Esophagus squamous epithelium (tissue), 4 donors: ENCODE measurements around the gene USB1.

ENCODE experiments used
- POLR2A ChIP-seq, 4 donors: fragments of 450-650 bp; IDR thresholded peaks; one replicate each; pipeline ENCODE4 v1.6.1; 2017; ENCODE audit warnings: antibody characterized with exemption in 4 of 4, mild to moderate bottlenecking in 4 of 4, moderate library complexity in 3 of 4
- TF ChIP-seq, protein P1 (sequence below), 6 experiments: fragments of 450-650 bp in 4 of 6; fragments of 200-600 bp in 2 of 6; sonication (generic) in 2 of 6; IDR thresholded peaks; one replicate each; pipeline ENCODE4 v1.5.1; 2016 to 2019; ENCODE audit warnings: antibody characterized with exemption in 6 of 6, mild to moderate bottlenecking in 4 of 6, moderate library complexity in 4 of 6

- no peak for TF ChIP-seq POLR2A (IDR thresholded peaks at IDR 0.05)
- TF ChIP-seq, protein P1, sequence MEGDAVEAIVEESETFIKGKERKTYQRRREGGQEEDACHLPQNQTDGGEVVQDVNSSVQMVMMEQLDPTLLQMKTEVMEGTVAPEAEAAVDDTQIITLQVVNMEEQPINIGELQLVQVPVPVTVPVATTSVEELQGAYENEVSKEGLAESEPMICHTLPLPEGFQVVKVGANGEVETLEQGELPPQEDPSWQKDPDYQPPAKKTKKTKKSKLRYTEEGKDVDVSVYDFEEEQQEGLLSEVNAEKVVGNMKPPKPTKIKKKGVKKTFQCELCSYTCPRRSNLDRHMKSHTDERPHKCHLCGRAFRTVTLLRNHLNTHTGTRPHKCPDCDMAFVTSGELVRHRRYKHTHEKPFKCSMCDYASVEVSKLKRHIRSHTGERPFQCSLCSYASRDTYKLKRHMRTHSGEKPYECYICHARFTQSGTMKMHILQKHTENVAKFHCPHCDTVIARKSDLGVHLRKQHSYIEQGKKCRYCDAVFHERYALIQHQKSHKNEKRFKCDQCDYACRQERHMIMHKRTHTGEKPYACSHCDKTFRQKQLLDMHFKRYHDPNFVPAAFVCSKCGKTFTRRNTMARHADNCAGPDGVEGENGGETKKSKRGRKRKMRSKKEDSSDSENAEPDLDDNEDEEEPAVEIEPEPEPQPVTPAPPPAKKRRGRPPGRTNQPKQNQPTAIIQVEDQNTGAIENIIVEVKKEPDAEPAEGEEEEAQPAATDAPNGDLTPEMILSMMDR (IDR thresholded peaks at IDR 0.05) = no peak
Measured at GRCh38 chr16:58012481-58012880, 11.3 kb downstream of the USB1 start.
